Lower lobe of right lung (tissue), 2 donors: ENCODE measurements around the gene GRM7. TPM values are rescaled to one million over a fixed set of nuclear protein-coding genes. Genes with fewer than 3 reads are reported as not detected.

Experiments used
- ATAC-seq, 2 donors: fragments of 200-7000 bp; cut with Tn5 transposase; one replicate each; pipeline ENCODE4 v1.9.1; 2020 to 2022; ENCODE audit warnings: mild to moderate bottlenecking in 2 of 2, moderate library complexity in 2 of 2
- DNase-seq: peaks from one replicate; pipeline ENCODE4 v3.0.0-alpha.2; 2020
- H3K27ac ChIP-seq: fragments of 200-600 bp; one replicate; pipeline ENCODE4 v1.8.0; 2022
- H3K27me3 ChIP-seq: fragments of 200-600 bp; one replicate; pipeline ENCODE4 v1.8.0; 2022; ENCODE audit warnings: low read depth
- H3K36me3 ChIP-seq: fragments of 200-600 bp; one replicate; pipeline ENCODE4 v1.8.0; 2022; ENCODE audit warnings: mild to moderate bottlenecking
- H3K4me1 ChIP-seq: fragments of 200-600 bp; one replicate; pipeline ENCODE4 v1.8.0; 2022
- H3K4me3 ChIP-seq: fragments of 200-600 bp; one replicate; pipeline ENCODE4 v1.8.0; 2022; ENCODE audit warnings: mild to moderate bottlenecking
- H3K9me3 ChIP-seq: fragments of 200-600 bp; one replicate; pipeline ENCODE4 v1.8.0; 2022
- intact Hi-C: fragments of 100-400 bp; cut with DNase I; formaldehyde crosslinking; loops from one replicate; pipeline ENCODE4 v1.11.0; 2022
- total RNA-seq: library from RNA; stranded (reverse); fragmentation: NEBNext Ultra II Directional; extraction: Animal tissue kit (Norgen Biotek cat#: 25700); gene quantifications from one replicate; pipeline ENCODE4 v1.2.1, GENCODE V29; 2021
- TF ChIP-seq, protein P1 (sequence below): fragments of 200-600 bp; IDR thresholded peaks from one replicate; pipeline ENCODE4 v1.8.0; 2022; ENCODE audit warnings: antibody characterized with exemption, mild to moderate bottlenecking
- donor health status: DM: no; HTN: yes; CAD: no; lungs with severe emphysema.

Gene GRM7
- total RNA-seq, 1 donor from 2014 or later, result 0.86 TPM

DNA sequence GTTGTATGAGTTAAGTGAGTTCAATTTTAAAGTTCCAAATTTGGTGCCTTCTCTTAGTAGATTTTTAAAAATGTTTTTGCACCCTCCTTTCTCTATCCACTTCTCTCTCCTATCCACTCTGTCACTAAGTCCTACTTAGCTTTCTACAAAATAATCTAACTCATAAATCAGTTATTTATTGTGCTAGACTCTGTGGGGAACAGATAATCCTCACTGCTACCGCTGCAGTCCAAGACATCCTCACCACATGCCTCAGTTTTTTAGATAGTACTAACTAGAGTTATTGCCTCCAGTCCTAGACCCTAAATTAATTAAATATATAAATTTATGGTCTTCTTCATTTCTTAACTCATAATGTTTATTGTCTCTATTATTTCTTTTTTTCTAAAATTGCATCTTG lies 576.3 kb downstream of the GRM7 start:
- no peak overlapping the region for H3K27ac ChIP-seq
- peaks cover 14% of the 10 kb centered on the region for H3K9me3 ChIP-seq
- TF ChIP-seq, protein P1, sequence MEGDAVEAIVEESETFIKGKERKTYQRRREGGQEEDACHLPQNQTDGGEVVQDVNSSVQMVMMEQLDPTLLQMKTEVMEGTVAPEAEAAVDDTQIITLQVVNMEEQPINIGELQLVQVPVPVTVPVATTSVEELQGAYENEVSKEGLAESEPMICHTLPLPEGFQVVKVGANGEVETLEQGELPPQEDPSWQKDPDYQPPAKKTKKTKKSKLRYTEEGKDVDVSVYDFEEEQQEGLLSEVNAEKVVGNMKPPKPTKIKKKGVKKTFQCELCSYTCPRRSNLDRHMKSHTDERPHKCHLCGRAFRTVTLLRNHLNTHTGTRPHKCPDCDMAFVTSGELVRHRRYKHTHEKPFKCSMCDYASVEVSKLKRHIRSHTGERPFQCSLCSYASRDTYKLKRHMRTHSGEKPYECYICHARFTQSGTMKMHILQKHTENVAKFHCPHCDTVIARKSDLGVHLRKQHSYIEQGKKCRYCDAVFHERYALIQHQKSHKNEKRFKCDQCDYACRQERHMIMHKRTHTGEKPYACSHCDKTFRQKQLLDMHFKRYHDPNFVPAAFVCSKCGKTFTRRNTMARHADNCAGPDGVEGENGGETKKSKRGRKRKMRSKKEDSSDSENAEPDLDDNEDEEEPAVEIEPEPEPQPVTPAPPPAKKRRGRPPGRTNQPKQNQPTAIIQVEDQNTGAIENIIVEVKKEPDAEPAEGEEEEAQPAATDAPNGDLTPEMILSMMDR, result no peak
- no peaks in the 10 kb centered on the region for H3K27me3 ChIP-seq
- intact Hi-C loops, result no loop called here
- DNase-seq, result no peak
- no peaks in the 10 kb centered on the region for H3K4me1 ChIP-seq
- ATAC-seq, result no peak
- H3K36me3 ChIP-seq, result no peaks in the 10 kb centered on the region
- H3K4me3 ChIP-seq, result no peak overlapping the region

DNA sequence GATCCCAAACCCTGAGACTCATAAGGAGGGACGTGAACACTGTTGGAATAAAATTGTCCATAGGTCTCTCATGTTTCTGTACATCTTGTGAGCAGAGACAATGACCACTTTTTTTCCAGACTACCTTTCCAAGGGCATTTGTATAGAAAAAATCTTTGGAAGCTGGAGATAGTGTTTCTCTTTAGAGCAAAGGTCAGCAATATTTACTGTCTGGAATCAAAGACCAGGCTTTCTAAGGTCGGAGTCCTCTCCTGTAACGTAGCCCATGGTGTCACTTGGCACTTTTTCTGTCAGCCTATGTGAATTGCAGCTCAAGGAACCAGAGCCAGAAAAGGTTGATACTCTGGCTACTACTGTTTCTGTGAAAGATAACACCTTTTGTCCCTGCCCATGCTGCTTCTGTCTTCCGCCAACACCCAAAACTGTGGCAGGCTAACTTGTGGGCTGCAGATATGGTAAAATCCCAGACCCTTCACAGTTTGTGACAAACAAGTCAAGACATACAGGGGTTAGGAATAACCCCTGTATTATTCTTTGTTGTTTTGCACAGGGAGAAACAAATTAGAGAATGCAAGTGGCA lies 578.3 kb downstream of the GRM7 start:
- DNase-seq, result no peak
- intact Hi-C loops, result no loop called here

DNA sequence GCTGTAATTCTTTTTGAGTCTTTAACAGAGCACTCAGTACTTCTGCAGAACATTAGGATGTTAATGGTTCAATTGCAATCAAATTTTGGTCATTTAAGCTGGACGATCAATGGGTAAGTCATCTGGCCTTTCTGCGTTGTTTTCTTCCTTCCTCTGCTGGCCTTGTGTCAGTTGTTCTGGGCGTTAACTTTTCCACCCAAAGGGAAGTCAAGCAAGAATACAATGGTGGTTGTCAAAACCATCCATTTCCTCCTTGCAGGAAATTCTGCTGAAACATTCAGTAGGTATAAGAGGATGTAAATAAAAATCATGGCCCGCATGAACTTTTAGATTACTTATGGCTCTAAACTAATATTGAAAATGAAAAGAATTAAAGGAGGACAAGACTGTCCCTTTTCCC lies 584.0 kb downstream of the GRM7 start:
- ATAC-seq, result no peak

More for the DNA sequence above, 578.3 kb downstream of the GRM7 start:
- no peak for ATAC-seq
- H3K4me3 ChIP-seq, result no peak overlapping the region
- H3K36me3 ChIP-seq, result no peaks in the 10 kb centered on the region
- TF ChIP-seq, protein P1, result no peak
- H3K4me1 ChIP-seq, result no peaks in the 10 kb centered on the region
- H3K27ac ChIP-seq, result no peak overlapping the region
- peaks cover 4% of the 10 kb centered on the region for H3K9me3 ChIP-seq
- H3K27me3 ChIP-seq, result no peaks in the 10 kb centered on the region

DNA sequence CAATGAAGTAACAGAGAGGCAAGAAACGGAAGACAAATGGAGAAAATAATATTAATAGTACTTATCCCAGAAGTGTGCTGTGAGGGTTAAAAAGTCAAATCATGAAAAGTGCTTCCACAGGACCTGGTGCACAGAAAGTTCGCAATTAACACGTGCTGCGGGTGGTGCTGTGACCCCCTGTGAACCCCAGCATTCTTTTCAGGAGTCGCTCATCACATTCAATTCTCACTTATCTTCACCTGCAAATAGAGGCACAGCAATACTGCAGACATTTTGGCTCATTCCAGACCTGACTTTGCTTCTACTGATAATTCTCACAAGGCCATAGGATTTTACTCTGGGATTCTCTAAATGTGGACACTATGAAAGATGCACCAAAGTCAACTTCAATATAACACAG lies 584.4 kb downstream of the GRM7 start:
- TF ChIP-seq, protein P1, result no peak
- no peak for ATAC-seq
- DNase-seq, result no peak

More for the DNA sequence above, 584.0 kb downstream of the GRM7 start:
- Histone ChIP-seq H3K9me3 (peaks cover 4% of the 10 kb centered on the region), H3K27me3 (no peaks in the 10 kb centered on the region), H3K4me3 (no peak overlapping the region), H3K4me1 (peaks cover 6% of the 10 kb centered on the region), H3K27ac (no peak overlapping the region), H3K36me3 (no peaks in the 10 kb centered on the region)
- no peak for DNase-seq
- TF ChIP-seq, protein P1, result no peak
- intact Hi-C loops, result no loop called here

DNA sequence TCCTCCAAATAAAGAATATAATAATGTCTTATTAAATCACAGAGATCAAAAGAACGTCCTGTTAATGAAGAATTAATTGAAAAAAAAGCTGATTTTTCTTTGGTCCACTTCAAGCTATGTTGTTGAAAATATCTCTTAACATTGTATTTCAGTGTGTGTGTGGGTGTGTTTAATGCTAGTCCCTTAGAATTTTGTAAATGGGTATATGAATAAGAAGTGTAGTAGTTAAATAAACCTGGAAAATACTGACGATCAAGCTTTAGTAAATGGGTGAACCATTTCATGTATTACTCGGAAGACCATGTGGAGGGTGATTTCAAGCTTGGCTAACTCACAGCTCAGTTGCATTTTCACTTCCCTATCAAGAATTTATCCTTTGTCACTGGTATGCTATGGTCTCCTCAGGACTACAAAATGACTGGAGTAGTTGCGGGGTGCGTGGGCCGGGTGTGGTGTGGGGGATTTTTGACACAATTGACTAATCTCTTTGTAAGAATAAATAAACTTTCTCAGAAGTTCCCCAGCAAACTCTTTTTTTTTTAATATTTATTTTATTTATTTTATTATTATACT lies 586.4 kb downstream of the GRM7 start:
- Histone ChIP-seq H3K36me3 (no peaks in the 10 kb centered on the region), H3K27me3 (no peaks in the 10 kb centered on the region), H3K27ac (no peak overlapping the region), H3K9me3 (no peaks in the 10 kb centered on the region), H3K4me3 (no peak overlapping the region), H3K4me1 (peaks cover 6% of the 10 kb centered on the region)
- TF ChIP-seq, protein P1, result no peak
- intact Hi-C loops, result no loop called here
- DNase-seq (no peak), ATAC-seq (no peak)

More for the DNA sequence above, 584.4 kb downstream of the GRM7 start:
- no peaks in the 10 kb centered on the region for H3K27me3 ChIP-seq
- H3K27ac ChIP-seq, result no peak overlapping the region
- H3K4me3 ChIP-seq, result no peak overlapping the region
- H3K36me3 ChIP-seq, result no peaks in the 10 kb centered on the region
- H3K9me3 ChIP-seq, result peaks cover 4% of the 10 kb centered on the region
- intact Hi-C loops, result no loop called here
- H3K4me1 ChIP-seq, result peaks cover 6% of the 10 kb centered on the region
